Vagina (tissue), 2 donors: ENCODE results near the gene HMCN1. TPM values are rescaled to one million over a fixed set of nuclear protein-coding genes. Genes with fewer than 3 reads are reported as not detected.
"Not testable (repeated sequence)": the region's sequence is repeated elsewhere in the genome, so short reads cannot be mapped to it uniquely, and the experiment has no call there.

Experiments used
- DNase-seq, 2 donors: peaks; one replicate each; pipeline ENCODE4 v3.0.0-alpha.2; 2017; ENCODE audit errors: extremely low spot score in 2 of 2
- H3K27ac ChIP-seq: fragments of 200-600 bp; sonication (generic); one replicate; pipeline ENCODE4 v1.5.1; 2019
- H3K27me3 ChIP-seq: fragments of 200-600 bp; sonication (generic); one replicate; pipeline ENCODE4 v1.5.1; 2019
- H3K36me3 ChIP-seq, 2 donors: fragments of 200-600 bp; sonication (generic); one replicate each; pipeline ENCODE4 v1.5.1; 2017 to 2019
- H3K4me1 ChIP-seq: fragments of 200-600 bp; sonication (generic); one replicate; pipeline ENCODE4 v1.5.1; 2019
- H3K4me3 ChIP-seq, 2 donors: fragments of 200-600 bp; sonication (generic); 1 replicate in 1 of 2; 2 replicates in 1 of 2; pipeline ENCODE4 v1.5.1; 2016 to 2019
- H3K9me3 ChIP-seq: fragments of 200-600 bp; sonication (generic); one replicate; pipeline ENCODE4 v1.5.1; 2019
- POLR2A ChIP-seq, 2 donors: fragments of 450-650 bp; IDR thresholded peaks; one replicate each; pipeline ENCODE4 v1.6.1; 2017; ENCODE audit warnings: antibody characterized with exemption in 2 of 2, mild to moderate bottlenecking in 2 of 2, moderate library complexity in 2 of 2
- POLR2AphosphoS5 ChIP-seq, 2 donors: sonication (generic); formaldehyde crosslinking; IDR thresholded peaks; one replicate each; pipeline ENCODE4 v1.9.0; 2017; ENCODE audit warnings: antibody characterized with exemption in 2 of 2, mild to moderate bottlenecking in 2 of 2, low read depth in 1 of 2; ENCODE audit not compliant: insufficient read depth in 1 of 2
- intact Hi-C: fragments of 100-400 bp; cut with DNase I; formaldehyde crosslinking; loops from one replicate; pipeline ENCODE4 v1.15.1; 2023
- total RNA-seq: library from RNA; depleted of rRNA; stranded (reverse); fragments of >200 nt; gene quantifications from one replicate; pipeline ENCODE4 v1.2.3, GENCODE V29; 2016
- TF ChIP-seq, protein P1 (sequence below), 3 experiments: fragments of 450-650 bp in 2 of 3; fragments of 200-600 bp in 1 of 3; sonication (generic) in 1 of 3; IDR thresholded peaks; one replicate each; pipeline ENCODE4 v1.5.1; 2017 to 2019; ENCODE audit warnings: antibody characterized with exemption in 3 of 3, mild to moderate bottlenecking in 2 of 3, moderate library complexity in 2 of 3

Gene HMCN1
- total RNA-seq, 1 donor from 2014 or later, result 10.6 TPM

DNA sequence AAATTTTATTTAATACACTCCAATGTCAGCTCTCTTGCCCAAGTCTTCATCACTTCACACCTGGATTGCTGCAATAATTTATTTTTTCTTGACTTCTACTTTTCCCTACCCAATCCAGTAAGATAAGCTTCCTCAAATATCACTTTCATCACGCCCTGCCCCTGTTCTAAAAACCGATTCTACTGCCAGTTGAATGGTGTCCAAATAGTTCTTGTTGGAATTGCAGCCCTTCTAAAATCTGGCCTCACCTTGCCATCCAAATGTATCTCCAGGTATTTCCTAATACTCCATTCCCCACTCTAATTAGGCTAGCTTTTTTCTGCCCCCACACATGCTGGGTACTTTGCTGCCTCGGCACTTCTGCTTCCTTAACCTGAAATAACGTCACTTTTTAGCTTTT lies 152.5 kb downstream of the HMCN1 start:
- Histone ChIP-seq H3K27ac (no peak overlapping the region), H3K4me1 (no peaks in the 10 kb centered on the region), H3K36me3 (no peaks in the 10 kb centered on the region), H3K9me3 (no peaks in the 10 kb centered on the region), H3K4me3 (no peak overlapping the region), H3K27me3 (no peaks in the 10 kb centered on the region)
- intact Hi-C loops, result no loop called here
- no peak for DNase-seq
- TF ChIP-seq, protein P1, sequence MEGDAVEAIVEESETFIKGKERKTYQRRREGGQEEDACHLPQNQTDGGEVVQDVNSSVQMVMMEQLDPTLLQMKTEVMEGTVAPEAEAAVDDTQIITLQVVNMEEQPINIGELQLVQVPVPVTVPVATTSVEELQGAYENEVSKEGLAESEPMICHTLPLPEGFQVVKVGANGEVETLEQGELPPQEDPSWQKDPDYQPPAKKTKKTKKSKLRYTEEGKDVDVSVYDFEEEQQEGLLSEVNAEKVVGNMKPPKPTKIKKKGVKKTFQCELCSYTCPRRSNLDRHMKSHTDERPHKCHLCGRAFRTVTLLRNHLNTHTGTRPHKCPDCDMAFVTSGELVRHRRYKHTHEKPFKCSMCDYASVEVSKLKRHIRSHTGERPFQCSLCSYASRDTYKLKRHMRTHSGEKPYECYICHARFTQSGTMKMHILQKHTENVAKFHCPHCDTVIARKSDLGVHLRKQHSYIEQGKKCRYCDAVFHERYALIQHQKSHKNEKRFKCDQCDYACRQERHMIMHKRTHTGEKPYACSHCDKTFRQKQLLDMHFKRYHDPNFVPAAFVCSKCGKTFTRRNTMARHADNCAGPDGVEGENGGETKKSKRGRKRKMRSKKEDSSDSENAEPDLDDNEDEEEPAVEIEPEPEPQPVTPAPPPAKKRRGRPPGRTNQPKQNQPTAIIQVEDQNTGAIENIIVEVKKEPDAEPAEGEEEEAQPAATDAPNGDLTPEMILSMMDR (IDR thresholded peaks at IDR 0.05), result no peak
- no peak for TF ChIP-seq POLR2A (IDR thresholded peaks at IDR 0.05)
- TF ChIP-seq POLR2AphosphoS5 (IDR thresholded peaks at IDR 0.05; ENCODE audit: insufficient read depth in 1 of 2, low read depth in 1 of 2), result no peak

DNA sequence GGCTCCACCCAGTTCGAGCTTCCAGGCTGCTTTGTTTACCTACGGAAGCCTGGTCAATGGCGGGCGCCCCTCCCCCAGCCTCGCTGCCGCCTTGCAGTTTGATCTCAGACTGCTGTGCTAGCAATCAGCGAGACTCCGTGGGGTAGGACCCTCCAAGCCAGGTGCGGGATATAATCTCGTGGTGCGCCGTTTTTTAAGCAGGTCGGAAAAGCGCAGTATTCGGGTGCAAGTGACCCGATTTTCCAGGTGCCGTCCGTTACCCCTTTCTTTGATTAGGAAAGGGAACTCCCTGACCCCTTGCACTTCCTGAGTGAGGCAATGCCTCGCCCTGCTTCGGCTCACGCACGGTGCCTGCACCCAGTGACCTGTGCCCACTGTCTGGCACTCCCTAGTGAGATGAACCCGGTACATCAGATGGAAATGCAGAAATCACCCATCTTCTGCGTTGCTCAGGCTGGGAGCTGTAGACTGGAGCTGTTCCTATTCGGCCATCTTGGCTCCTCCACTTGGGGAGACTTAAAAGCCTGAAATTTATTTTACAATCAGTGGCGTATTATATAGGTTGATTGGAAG lies 158.7 kb downstream of the HMCN1 start:
- H3K9me3 ChIP-seq, H3K4me3 ChIP-seq, intact Hi-C loops, H3K4me1 ChIP-seq, DNase-seq, H3K36me3 ChIP-seq, H3K27ac ChIP-seq, H3K27me3 ChIP-seq: not testable (repeated sequence)

DNA sequence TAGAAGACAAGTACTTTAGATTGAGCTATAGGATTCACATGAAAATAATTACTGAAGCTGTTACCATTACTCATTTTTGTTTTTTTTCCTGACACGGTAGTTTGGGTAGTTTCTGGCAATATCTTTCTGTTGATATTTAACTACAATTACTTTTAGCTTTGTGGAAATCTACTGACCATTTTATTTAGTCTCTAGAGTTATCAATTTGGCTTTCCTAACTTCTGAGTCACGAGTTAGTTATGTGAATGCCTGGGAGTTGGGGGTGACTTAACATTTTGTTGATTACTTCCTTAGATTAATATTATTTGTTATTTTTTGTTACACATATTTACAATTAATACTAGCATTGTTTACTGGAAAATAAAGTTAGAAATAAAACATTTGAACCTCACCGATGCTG lies 160.6 kb downstream of the HMCN1 start:
- H3K4me3 ChIP-seq, result no peak overlapping the region
- DNase-seq, result no peak
- no peaks in the 10 kb centered on the region for H3K9me3 ChIP-seq
- no peak overlapping the region for H3K27ac ChIP-seq
- H3K36me3 ChIP-seq, result no peaks in the 10 kb centered on the region
- intact Hi-C loops, result no loop called here
- no peaks in the 10 kb centered on the region for H3K27me3 ChIP-seq
- no peaks in the 10 kb centered on the region for H3K4me1 ChIP-seq
- no peak for TF ChIP-seq POLR2A (IDR thresholded peaks at IDR 0.05)
- no peak for TF ChIP-seq POLR2AphosphoS5 (IDR thresholded peaks at IDR 0.05; ENCODE audit: insufficient read depth in 1 of 2, low read depth in 1 of 2)
- TF ChIP-seq, protein P1 (IDR thresholded peaks at IDR 0.05), result no peak

DNA sequence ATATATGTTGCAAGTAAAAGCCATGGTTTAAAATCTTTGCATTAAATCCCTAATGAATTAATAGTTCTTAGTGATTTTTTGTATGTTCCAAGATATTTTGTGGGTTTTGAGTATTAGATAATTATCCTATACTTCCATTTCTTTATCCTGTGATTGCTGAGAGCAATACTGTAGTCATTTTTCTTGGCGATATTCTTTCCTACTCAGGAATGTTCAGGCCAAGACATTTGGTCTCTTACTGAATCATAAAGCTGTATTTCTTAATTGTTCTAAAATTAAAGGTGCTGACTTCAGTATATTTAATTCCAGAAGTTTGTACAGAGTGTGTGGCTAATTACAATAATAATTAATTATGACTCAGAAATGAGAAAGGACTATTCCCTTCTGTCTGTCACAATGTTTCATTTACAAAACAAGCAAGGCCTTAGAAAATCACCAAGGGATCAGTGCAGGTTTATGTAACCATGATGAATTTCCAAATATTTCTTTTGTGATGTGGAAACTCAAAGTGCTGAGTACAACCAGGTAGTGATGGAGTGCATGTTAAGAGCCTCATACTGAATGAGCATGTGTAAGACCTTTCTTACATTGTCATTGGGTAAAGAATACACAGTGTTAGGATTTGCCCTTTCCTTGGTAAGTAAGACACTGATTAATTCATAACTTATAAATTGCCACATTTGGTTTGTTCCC lies 161.2 kb downstream of the HMCN1 start:
- TF ChIP-seq, protein P1 (IDR thresholded peaks at IDR 0.05), result no peak
- TF ChIP-seq POLR2AphosphoS5 (IDR thresholded peaks at IDR 0.05; ENCODE audit: insufficient read depth in 1 of 2, low read depth in 1 of 2) (no peak), POLR2A (IDR thresholded peaks at IDR 0.05) (no peak)
- H3K36me3 ChIP-seq, result no peaks in the 10 kb centered on the region
- H3K27ac ChIP-seq, result no peak overlapping the region
- H3K4me3 ChIP-seq, result no peak overlapping the region
- no peaks in the 10 kb centered on the region for H3K9me3 ChIP-seq
- intact Hi-C loops, result no loop called here
- H3K4me1 ChIP-seq, result no peaks in the 10 kb centered on the region
- DNase-seq, result no peak
- H3K27me3 ChIP-seq, result no peaks in the 10 kb centered on the region

DNA sequence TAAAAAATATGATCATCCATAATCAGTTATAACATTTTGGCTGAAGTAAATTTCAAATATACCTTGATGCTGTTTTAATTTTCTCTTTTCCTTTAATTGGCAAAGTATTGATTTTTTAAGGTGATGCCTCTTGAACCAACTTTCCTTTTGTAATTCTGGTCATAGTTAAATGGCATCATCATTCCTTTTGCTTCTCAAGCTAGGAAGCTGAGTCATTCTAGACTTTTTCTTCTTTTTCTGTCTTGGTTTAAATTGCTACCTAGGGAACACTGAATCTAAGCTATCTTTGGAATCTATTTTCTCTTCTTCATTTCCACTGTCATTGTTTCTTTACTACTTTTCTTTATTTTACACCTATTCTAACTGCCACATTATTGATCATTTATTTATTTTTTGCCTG lies 162.7 kb downstream of the HMCN1 start:
- Histone ChIP-seq H3K9me3 (no peaks in the 10 kb centered on the region), H3K27ac (no peak overlapping the region), H3K4me1 (no peaks in the 10 kb centered on the region), H3K36me3 (no peaks in the 10 kb centered on the region), H3K27me3 (no peaks in the 10 kb centered on the region), H3K4me3 (no peak overlapping the region)
- no peak for TF ChIP-seq POLR2A (IDR thresholded peaks at IDR 0.05)
- TF ChIP-seq, protein P1 (IDR thresholded peaks at IDR 0.05), result no peak
- no peak for TF ChIP-seq POLR2AphosphoS5 (IDR thresholded peaks at IDR 0.05; ENCODE audit: insufficient read depth in 1 of 2, low read depth in 1 of 2)
- no peak for DNase-seq
- intact Hi-C loops, result no loop called here
